ACHN (cell line): ENCODE measurements around the gene CLCN3.
"Not testable (repeated sequence)": the region's sequence is repeated elsewhere in the genome, so short reads cannot be mapped to it uniquely, and the experiment has no call there.

Source experiments
- DNase-seq: peaks from one replicate; pipeline ENCODE4 v3.0.0-alpha.2; 2015
- in situ Hi-C: cut with HindIII; loops from 2 replicates; pipeline ENCODE4 v1.10.0; 2017; ENCODE audit warnings: low sequenced_read_pairs, low pct_ligation_motif_present, low pct_unique_long_range_greater_than_20kb

Gene CLCN3

GRCh38 chr4:169675825-169676224, 55.4 kb downstream of the CLCN3 start:
- in situ Hi-C loops: no loop called here
- DNase-seq: no peak

GRCh38 chr4:169677150-169677748, 56.9 kb downstream of the CLCN3 start:
- in situ Hi-C loops: no loop called here
- no peak for DNase-seq

GRCh38 chr4:169678486-169678885, 58.1 kb downstream of the CLCN3 start:
- in situ Hi-C loops: not testable (repeated sequence)

GRCh38 chr4:169678951-169679591, 58.7 kb downstream of the CLCN3 start:
- DNase-seq, in situ Hi-C loops: not testable (repeated sequence)

More at GRCh38 chr4:169678486-169678885, 58.1 kb downstream of the CLCN3 start:
- DNase-seq: not testable (repeated sequence)

- DNase-seq: no peak
- in situ Hi-C loops: no loop called here
Observed at GRCh38 chr4:169682372-169683047, 62.1 kb downstream of the CLCN3 start.

- in situ Hi-C loops: no loop called here
Observed at GRCh38 chr4:169689681-169690080, 69.3 kb downstream of the CLCN3 start.

GRCh38 chr4:169690787-169691186, 70.4 kb downstream of the CLCN3 start:
- DNase-seq: no peak
- in situ Hi-C loops: no loop called here

More at GRCh38 chr4:169689681-169690080, 69.3 kb downstream of the CLCN3 start:
- DNase-seq: no peak

GRCh38 chr4:169698331-169698730, 78.0 kb downstream of the CLCN3 start:
- no peak for DNase-seq
- in situ Hi-C loops: no loop called here

- in situ Hi-C loops: no loop called here
- DNase-seq: no peak
Observed at GRCh38 chr4:169707958-169708643, 87.7 kb downstream of the CLCN3 start.

- in situ Hi-C loops: no loop called here
- DNase-seq: no peak
Observed at GRCh38 chr4:169715826-169716225, 95.4 kb downstream of the CLCN3 start.

GRCh38 chr4:169716677-169717076, 96.3 kb downstream of the CLCN3 start:
- no peak for DNase-seq
- in situ Hi-C loops: no loop called here

GRCh38 chr4:169720529-169720928, 100.2 kb downstream of the CLCN3 start:
- in situ Hi-C loops: no loop called here
- no peak for DNase-seq

GRCh38 chr4:169723207-169723965, 103.0 kb downstream of the CLCN3 start:
- in situ Hi-C loops: no loop called here
- DNase-seq: peak; percentile 30

GRCh38 chr4:169724260-169724659, 103.9 kb downstream of the CLCN3 start:
- no peak for DNase-seq
- in situ Hi-C loops: no loop called here

- in situ Hi-C loops: no loop called here
- no peak for DNase-seq
Observed at GRCh38 chr4:169727616-169728015, 107.2 kb downstream of the CLCN3 start.

- in situ Hi-C loops: no loop called here
- DNase-seq: no peak
Observed at GRCh38 chr4:169730564-169730963, 110.2 kb downstream of the CLCN3 start.

GRCh38 chr4:169738604-169739003, 118.2 kb downstream of the CLCN3 start:
- DNase-seq, in situ Hi-C loops: not testable (repeated sequence)

- in situ Hi-C loops: no loop called here
- no peak for DNase-seq
Observed at GRCh38 chr4:169741569-169741968, 121.2 kb downstream of the CLCN3 start.

- no peak for DNase-seq
Observed at GRCh38 chr4:169744601-169745000, 124.2 kb downstream of the CLCN3 start.

More at GRCh38 chr4:169744601-169745000, 124.2 kb downstream of the CLCN3 start:
- in situ Hi-C loops: no loop called here
